Suprapubic skin (tissue), 4 donors: ENCODE data around the gene CYP4F3.
"Not testable (repeated sequence)": the region's sequence is repeated elsewhere in the genome, so short reads cannot be mapped to it uniquely, and the experiment has no call there.

ENCODE experiments used
- CTCF ChIP-seq, 2 donors: fragments of 200-600 bp in 1 of 2; fragments of 450-650 bp in 1 of 2; sonication (generic) in 1 of 2; IDR thresholded peaks; one replicate each; pipeline ENCODE4 v1.5.1; 2016 to 2019; ENCODE audit warnings: antibody characterized with exemption in 2 of 2, mild to moderate bottlenecking in 1 of 2, moderate library complexity in 1 of 2
- EP300 ChIP-seq: sonication (generic); formaldehyde crosslinking; IDR thresholded peaks from one replicate; pipeline ENCODE4 v1.6.1; 2017; ENCODE audit warnings: antibody characterized with exemption
- POLR2A ChIP-seq, 2 donors: fragments of 450-650 bp; IDR thresholded peaks; one replicate each; pipeline ENCODE4 v1.6.1; 2017; ENCODE audit warnings: antibody characterized with exemption in 2 of 2, mild to moderate bottlenecking in 2 of 2, moderate library complexity in 2 of 2
- POLR2AphosphoS5 ChIP-seq, 3 donors: sonication (generic); formaldehyde crosslinking; IDR thresholded peaks; one replicate each; pipeline ENCODE4 v1.6.1; 2017; ENCODE audit warnings: antibody characterized with exemption in 3 of 3

- TF ChIP-seq CTCF (IDR thresholded peaks at IDR 0.05); POLR2AphosphoS5 (IDR thresholded peaks at IDR 0.05); EP300; POLR2A (IDR thresholded peaks at IDR 0.05): not testable (repeated sequence)
These were observed 32.4 kb upstream of the CYP4F3 start for GRCh38 chr19:15607978-15608925.
